Peyer's patch (tissue), 4 donors: ENCODE measurements around the gene ACYP1. TPM values are rescaled to one million over a fixed set of nuclear protein-coding genes. Genes with fewer than 3 reads are reported as not detected.

ENCODE experiments used
- DNase-seq, 3 donors: peaks; one replicate each; pipeline ENCODE4 v3.0.0-alpha.2; 2017 to 2019
- H3K27ac ChIP-seq, 4 donors: fragments of 200-600 bp; sonication (generic); one replicate each; pipeline ENCODE4 v1.5.1; 2016 to 2019
- H3K27me3 ChIP-seq, 2 donors: fragments of 200-600 bp; sonication (generic); one replicate each; pipeline ENCODE4 v1.5.1; 2019
- H3K36me3 ChIP-seq, 3 donors: fragments of 200-600 bp; sonication (generic); one replicate each; pipeline ENCODE4 v1.5.1; 2016 to 2019
- H3K4me1 ChIP-seq, 4 donors: fragments of 200-600 bp; sonication (generic); one replicate each; pipeline ENCODE4 v1.5.1; 2016 to 2019
- H3K4me3 ChIP-seq, 4 donors: fragments of 200-600 bp; sonication (generic); 1 replicate in 3 of 4; 2 replicates in 1 of 4; pipeline ENCODE4 v1.5.1; 2016 to 2019; ENCODE audit warnings: mild to moderate bottlenecking in 1 of 4
- H3K9me3 ChIP-seq, 4 donors: fragments of 200-600 bp; sonication (generic); one replicate each; pipeline ENCODE4 v1.5.1; 2016 to 2019; ENCODE audit warnings: mild to moderate bottlenecking in 1 of 4
- POLR2A ChIP-seq, 2 donors: fragments of 450-650 bp; IDR thresholded peaks; one replicate each; pipeline ENCODE4 v1.5.1; 2017; ENCODE audit warnings: antibody characterized with exemption in 2 of 2, mild to moderate bottlenecking in 2 of 2, moderate library complexity in 2 of 2
- small RNA-seq, 2 donors: library from RNA; depleted of rRNA; stranded (forward); fragments of <200 nt; gene quantifications; one replicate each; pipeline ENCODE3, GENCODE V24; 2016
- total RNA-seq, 4 donors: library from RNA; depleted of rRNA; stranded (reverse); fragments of >200 nt; gene quantifications; one replicate each; pipeline ENCODE4 v1.1.0, GENCODE V29; 2016
- TF ChIP-seq, protein P1 (sequence below), 6 experiments: fragments of 450-650 bp in 4 of 6; fragments of 200-600 bp in 2 of 6; sonication (generic) in 1 of 6; IDR thresholded peaks; one replicate each; pipeline ENCODE4 v1.5.1; 2017 to 2019; ENCODE audit warnings: antibody characterized with exemption in 6 of 6, mild to moderate bottlenecking in 3 of 6, moderate library complexity in 1 of 6

The ACYP1 gene
- total RNA-seq, 4 donors from 2014 or later = 15.7 to 36.4 (median 25.0) TPM

DNA sequence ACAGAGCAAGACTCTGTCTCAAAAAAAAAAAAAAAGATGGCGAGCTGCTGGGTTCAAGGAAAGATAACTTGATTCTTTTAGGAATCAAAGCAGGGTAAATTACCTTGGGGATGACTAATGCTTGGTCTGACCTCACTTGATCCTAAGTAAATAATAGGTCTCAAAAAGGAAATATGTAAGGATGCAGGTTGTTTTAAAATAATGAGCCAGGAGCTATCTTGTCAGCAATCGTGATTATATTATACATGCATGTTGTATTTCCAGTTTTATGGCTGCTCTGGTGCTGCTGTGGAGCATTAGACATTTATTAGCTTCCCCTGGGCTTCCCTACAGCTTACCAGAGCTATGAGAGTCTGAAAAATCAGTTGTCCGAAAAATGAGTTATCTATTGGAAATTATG, 58.5 kb downstream of the ACYP1 start:
- H3K27ac ChIP-seq = no peak overlapping the region
- TF ChIP-seq POLR2A (IDR thresholded peaks at IDR 0.05) = no peak
- TF ChIP-seq, protein P1, sequence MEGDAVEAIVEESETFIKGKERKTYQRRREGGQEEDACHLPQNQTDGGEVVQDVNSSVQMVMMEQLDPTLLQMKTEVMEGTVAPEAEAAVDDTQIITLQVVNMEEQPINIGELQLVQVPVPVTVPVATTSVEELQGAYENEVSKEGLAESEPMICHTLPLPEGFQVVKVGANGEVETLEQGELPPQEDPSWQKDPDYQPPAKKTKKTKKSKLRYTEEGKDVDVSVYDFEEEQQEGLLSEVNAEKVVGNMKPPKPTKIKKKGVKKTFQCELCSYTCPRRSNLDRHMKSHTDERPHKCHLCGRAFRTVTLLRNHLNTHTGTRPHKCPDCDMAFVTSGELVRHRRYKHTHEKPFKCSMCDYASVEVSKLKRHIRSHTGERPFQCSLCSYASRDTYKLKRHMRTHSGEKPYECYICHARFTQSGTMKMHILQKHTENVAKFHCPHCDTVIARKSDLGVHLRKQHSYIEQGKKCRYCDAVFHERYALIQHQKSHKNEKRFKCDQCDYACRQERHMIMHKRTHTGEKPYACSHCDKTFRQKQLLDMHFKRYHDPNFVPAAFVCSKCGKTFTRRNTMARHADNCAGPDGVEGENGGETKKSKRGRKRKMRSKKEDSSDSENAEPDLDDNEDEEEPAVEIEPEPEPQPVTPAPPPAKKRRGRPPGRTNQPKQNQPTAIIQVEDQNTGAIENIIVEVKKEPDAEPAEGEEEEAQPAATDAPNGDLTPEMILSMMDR (IDR thresholded peaks at IDR 0.05) = no peak
- H3K4me3 ChIP-seq = no peak overlapping the region
- peaks cover 0 to 53% (median 0%) of the 10 kb centered on the region in 3 donors for H3K36me3 ChIP-seq
- H3K9me3 ChIP-seq = no peaks in the 10 kb centered on the region
- no peak for DNase-seq
- H3K4me1 ChIP-seq = peaks cover 0 to 10% (median 0%) of the 10 kb centered on the region in 4 donors
- no peaks in the 10 kb centered on the region for H3K27me3 ChIP-seq

DNA sequence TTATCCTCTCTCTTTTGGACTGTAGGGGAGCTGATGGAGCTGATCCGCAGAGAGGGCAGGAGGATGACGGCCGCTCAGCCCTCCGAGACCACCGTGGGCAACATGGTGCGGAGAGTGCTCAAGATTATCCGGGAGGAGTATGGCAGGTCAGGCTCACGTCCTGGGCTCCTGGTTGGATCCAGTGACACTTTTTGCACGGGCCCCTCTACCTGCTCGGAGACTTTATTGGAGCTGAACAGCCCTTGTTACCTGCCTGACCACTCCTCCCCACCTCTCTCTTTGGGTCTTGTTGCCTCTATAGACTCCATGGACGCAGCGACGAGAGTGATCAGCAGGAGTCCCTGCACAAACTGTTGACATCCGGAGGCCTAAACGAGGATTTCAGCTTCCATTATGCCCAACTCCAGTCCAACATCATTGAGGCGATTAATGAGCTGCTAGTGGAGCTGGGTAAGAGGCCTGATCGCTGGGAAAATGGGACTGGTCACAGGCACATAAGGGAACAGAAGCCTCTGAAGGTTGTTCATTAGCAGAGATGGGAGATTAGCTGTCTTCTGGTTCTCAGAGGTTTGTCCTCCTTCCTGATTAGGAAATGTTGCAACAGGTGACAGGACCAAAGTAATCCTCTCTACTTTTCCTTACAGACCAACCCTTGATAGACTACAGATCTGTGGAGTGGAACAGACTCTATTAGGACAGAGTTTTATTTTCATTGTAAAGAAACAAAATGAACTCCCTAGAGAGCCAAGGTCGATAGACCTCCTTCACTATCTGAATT, 60.4 kb downstream of the ACYP1 start:
- DNase-seq = peak in 1 of 3 donors; percentile 54
- H3K27ac ChIP-seq = peak overlapping the region; percentile 74 to 83 (median 79)
- TF ChIP-seq POLR2A (IDR thresholded peaks at IDR 0.05) = no peak
- TF ChIP-seq, protein P1 (IDR thresholded peaks at IDR 0.05) = no peak
- H3K9me3 ChIP-seq = no peaks in the 10 kb centered on the region
- peak overlapping the region; percentile 61 to 96 (median 76) for H3K4me3 ChIP-seq
- peaks cover 0 to 34% (median 0%) of the 10 kb centered on the region in 3 donors for H3K36me3 ChIP-seq
- H3K4me1 ChIP-seq = peaks cover 0 to 10% (median 0%) of the 10 kb centered on the region in 4 donors
- H3K27me3 ChIP-seq = no peaks in the 10 kb centered on the region

Small RNAs within 50 kb of the gene (small RNA-seq; reads per million reads assigned to genes)
- 0 reads per million in 2 donors for gene RNU6-689P

Other genes starting within 250 kb of the ACYP1 start
- gene PROX2, start 187.9 kb downstream of the ACYP1 start, total RNA-seq = not detected
- 100 to 1,000 TPM; 128 to 163 (median 154) TPM for gene DLST, start 182.1 kb downstream of the ACYP1 start, total RNA-seq
- gene RPS6KL1, start 140.8 kb downstream of the ACYP1 start, total RNA-seq = 10 to 100 TPM in 1 of 4 donors, 1 to 10 TPM in 3; 4.2 to 12.7 (median 6.7) TPM
- gene PGF, start 108.4 kb downstream of the ACYP1 start, total RNA-seq = 10 to 100 TPM in 2 of 4 donors, 1 to 10 TPM in 2; 7.3 to 28.1 (median 10.8) TPM
- gene EIF2B2, start 61.1 kb downstream of the ACYP1 start, total RNA-seq = 10 to 100 TPM; 32.3 to 38.6 (median 34.7) TPM
- 10 to 100 TPM; 40.6 to 57.0 (median 48.5) TPM for gene MLH3, start 12.6 kb downstream of the ACYP1 start, total RNA-seq
- gene ZC2HC1C, start 5.6 kb upstream of the ACYP1 start, total RNA-seq = 10 to 100 TPM in 3 of 4 donors, 1 to 10 TPM in 1; 9.2 to 18.3 (median 14.9) TPM
- 10 to 100 TPM; 32.4 to 53.6 (median 42.0) TPM for gene NEK9, start 63.0 kb upstream of the ACYP1 start, total RNA-seq
- 100 to 1,000 TPM in 2 of 4 donors, 10 to 100 TPM in 2; 58.6 to 181 (median 115) TPM for gene TMED10, start 112.6 kb upstream of the ACYP1 start, total RNA-seq
- gene FOS, start 214.8 kb upstream of the ACYP1 start, total RNA-seq = 1,000 to 10,000 TPM in 1 of 4 donors, 100 to 1,000 TPM in 3; 267 to 2,466 (median 503) TPM